ENCODE results near the gene ACR.

The ACR gene

DNA sequence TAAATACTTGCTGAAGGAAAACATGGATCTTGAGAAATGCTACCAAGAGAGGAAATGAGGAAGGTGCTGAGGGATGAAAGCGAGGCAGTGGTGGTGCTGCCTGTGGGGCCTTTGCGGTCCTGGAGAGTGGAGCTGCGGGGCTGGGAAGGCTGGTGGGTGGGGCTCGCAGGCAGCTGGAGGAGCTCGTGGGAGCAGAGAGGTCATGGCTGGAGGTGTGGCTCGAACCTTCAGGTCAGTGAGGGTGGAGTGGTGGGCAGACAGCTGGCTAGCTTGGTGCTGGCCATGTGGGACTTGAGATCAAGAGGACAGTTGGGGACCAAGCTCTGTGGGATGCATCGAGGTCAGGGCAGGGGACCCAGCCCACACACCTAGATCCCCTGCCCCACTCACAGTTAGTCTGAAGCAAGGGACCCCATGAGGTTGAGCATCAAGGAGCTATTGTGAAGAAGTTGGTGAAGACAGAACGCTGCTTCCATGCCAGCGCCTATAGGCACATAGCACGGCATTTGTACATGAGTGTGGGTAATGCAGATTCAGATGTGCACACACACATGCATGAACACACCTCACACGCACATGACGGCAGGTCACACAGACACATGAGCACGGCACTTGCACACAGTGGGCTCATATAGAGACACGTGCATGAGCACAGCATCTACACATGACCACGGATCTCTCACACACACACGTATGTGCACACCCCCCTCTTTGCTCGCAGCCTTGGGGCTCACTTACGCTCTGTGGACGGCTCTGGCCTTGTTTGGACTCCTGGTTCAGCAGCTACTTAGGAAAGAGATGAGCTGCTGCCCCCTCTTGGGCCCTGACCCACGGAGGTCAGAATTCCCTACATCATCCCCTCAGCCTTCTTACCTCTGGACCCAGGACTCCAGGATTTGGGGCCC lies 34.9 kb upstream of the ACR start:
- DNase-seq, result no peak

DNA sequence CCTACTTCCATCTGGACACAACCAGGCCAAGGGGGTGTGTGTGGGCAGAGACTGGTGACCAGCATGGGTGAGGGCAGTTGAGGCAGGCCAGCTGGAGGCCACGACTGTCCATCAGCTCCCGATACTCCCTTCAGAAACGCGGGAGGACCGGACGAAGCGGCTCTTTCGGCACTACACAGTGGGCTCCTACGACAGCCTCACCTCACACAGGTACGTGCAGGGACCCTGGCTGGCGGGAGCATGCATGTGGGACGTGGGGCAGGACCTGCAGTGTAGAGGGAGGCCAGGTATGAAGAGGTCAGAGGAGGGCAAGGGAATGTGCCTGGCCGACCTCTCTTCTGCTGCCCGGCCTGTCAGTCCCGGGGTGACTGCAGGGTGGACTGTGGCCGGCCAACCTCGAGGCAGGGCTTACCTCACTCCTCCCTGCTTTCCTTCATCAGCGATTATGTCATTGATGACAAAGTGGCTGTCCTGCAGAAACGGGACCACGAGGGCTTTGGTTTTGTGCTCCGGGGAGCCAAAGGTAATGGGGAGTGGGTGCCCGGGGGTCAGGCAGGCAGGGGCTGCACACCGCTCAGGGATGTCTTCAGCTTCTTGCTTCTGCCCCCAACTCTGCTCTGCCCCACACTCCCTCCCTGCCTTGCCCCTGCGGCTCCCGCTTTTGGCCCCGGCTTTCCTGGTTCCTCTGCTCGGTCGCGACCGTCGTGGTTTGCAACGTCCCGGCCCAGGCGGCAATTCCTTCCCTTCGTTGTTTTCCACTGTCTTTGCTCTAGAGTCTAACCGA lies 34.1 kb upstream of the ACR start:
- no peak for DNase-seq

DNA sequence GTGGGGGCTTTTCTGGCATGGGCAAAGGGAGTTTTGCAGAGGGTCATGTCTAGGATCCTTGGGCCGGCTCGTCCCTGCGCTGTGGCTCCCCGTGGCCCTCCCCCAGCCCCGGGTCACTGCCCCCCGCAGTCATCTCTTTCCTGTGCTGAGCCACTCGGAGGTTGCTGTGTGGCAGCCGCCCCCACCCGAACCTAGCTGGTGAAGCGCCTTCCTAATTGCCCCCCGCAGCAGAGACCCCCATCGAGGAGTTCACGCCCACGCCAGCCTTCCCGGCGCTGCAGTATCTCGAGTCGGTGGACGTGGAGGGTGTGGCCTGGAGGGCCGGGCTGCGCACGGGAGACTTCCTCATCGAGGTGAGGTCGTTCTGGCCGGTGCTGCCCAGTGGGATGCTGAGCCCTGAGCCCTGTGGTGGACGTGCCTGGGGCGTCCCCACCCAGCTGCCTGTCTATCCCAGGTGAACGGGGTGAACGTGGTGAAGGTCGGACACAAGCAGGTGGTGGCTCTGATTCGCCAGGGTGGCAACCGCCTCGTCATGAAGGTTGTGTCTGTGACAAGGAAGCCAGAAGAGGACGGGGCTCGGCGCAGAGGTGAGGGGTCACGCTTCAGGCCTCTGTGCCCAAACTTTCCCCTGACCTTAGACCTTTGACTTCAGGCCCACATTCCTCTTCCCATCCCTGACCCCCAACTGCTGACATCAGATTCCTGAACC lies 33.3 kb upstream of the ACR start:
- DNase-seq, result no peak

DNA sequence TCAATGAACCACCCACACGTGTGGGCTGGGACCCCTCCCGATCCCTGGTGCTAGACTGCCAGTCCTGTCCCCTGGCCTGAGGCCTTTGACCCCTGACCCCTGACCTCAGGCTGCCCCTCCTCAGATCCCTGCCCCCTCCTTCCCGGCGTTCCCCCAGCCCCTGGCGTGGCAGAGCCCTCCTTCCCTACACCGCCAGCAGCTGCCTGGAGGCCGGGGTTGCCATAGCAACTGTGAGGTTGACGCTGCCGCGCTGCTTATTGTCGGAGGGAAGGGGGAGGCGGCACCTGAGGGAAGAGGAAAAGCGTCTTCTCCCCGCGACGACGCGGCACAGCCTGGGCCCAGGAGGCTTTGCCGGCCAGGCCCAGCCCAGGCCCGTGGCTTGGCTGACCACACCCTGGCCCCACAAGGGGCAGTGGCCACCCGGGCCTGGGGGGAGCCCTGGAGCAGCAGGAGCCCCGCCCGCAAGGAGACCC lies 32.7 kb upstream of the ACR start:
- peak; percentile 62 to 90 for DNase-seq

DNA sequence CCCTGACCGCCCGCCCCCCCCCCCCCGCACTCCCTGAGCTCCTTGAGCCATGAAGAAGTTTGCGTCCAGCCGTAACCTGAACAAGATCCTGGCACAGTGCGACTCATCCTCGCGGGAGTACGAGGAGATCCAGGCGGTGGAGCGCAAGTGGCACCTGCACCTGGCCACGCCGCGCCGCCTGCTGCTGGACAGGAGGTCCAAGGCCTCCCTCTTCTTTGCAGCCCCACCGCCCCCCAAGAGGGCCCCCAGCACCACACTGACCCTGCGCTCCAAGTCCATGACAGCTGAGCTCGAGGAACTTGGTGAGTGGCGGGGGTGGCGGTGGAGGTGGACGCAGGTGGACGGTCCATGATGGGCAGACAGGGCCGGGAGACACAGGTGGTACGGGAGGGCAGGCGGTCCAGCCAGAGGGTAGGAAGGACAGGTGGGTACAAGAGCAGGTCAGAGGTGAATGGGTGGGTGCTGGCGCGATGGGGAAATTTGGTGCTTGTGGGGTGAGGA lies 32.1 kb upstream of the ACR start:
- DNase-seq, result no peak

DNA sequence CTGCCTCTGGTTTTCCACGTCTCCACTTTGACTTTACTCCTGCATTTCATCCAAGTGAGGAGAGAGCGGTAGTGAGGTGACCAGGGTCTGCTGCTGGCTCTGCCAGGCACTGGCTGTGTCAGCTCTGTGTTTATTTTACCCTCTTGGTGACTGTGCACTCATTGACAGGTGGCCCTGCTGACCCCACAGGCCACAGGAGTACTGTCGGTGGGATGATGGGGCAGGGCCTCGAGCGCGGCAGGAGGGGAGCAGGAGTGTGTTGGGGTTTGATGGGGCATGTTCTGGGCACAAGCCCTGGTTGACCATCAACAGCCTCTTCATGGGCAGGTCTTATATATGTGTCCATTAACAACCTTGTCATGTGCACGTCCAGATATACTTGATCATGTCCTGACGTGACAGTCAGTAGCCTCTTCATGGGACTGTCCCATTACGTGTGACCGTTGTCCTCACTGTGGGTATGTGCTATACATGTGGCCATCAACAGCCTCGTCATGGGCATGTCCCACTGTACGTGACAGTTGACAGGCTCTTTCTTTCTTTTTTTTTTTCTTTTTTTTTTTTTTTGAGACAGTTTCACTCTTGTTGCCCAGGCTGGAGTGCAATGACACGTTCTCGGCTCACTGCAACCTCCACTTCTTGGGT lies 31.4 kb upstream of the ACR start:
- DNase-seq, result no peak

DNA sequence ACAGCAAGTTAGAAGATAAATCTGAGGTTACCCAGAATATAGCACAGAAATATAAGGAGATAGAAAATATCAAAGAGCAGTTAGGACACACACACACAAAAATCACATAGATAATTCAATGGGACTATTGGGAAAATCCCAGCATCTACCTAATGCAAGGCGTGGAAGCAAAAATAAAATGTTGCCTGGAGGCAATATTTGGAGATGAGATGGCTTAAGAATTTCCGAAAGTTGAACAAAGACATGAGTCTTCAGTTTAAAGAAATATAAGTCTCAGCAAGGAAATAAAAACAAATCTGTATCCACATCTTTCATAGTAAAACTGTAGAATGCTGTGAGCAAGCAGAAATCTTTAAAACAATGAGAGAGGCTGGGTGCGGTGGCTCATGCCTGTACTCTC lies 29.5 kb upstream of the ACR start:
- no peak for DNase-seq

DNA sequence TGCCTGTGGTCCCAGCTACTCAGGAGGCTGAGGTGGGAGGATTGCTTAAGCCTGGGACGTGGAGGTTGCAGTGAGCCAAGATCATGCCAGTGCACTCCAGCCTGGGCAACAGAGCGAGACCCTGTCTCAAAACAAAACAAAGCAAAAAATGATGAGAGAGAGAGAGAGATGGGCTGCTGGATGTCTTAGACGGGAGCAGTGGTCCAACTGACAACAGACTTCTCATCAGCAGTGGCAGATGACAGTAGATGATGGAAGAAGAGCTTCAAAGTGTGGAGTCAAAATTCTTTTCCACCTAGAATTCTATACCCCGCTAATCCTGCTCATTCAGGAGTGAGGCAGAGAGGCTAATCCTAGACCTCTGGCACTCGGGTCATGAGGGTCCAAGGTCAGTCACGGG lies 29.0 kb upstream of the ACR start:
- DNase-seq, result no peak

DNA sequence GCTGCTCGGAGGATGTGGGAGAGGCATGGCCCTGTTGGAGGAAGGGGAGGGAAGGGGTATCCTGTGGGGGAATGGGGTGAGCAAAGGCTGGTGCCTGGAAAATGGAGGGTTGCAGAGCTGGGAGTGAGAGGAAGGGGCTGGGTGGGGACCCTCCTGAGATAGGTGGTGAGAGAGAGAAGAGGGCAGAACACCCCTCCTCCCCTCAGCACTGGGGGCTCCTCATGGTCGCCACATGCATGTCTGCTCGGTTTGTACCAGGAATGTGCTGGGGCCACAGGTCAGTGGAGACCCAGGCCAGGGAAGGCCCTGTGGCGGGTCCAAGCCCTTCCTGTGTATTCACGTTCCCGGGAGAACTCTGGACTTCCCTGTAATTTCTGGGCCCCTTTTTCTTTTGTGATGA lies 27.8 kb upstream of the ACR start:
- no peak for DNase-seq

DNA sequence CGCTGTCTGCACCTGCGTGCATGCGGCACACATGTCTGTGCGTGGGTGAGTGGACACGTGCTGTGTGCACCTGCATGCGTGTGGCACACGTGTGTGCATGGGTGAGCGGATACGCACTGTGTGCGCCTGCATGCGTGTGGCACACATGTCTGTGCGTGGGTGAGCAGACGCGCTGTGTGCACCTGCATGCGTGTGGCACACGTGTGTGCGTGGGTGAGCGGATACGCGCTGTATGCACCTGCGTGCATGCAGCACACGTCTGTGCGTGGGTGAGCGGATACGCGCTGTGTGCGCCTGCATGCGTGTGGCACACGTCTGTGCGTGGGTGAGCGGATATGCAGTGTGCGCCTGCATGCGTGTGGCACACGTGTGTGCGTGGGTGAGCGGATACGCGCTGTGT lies 27.1 kb upstream of the ACR start:
- no peak for DNase-seq

DNA sequence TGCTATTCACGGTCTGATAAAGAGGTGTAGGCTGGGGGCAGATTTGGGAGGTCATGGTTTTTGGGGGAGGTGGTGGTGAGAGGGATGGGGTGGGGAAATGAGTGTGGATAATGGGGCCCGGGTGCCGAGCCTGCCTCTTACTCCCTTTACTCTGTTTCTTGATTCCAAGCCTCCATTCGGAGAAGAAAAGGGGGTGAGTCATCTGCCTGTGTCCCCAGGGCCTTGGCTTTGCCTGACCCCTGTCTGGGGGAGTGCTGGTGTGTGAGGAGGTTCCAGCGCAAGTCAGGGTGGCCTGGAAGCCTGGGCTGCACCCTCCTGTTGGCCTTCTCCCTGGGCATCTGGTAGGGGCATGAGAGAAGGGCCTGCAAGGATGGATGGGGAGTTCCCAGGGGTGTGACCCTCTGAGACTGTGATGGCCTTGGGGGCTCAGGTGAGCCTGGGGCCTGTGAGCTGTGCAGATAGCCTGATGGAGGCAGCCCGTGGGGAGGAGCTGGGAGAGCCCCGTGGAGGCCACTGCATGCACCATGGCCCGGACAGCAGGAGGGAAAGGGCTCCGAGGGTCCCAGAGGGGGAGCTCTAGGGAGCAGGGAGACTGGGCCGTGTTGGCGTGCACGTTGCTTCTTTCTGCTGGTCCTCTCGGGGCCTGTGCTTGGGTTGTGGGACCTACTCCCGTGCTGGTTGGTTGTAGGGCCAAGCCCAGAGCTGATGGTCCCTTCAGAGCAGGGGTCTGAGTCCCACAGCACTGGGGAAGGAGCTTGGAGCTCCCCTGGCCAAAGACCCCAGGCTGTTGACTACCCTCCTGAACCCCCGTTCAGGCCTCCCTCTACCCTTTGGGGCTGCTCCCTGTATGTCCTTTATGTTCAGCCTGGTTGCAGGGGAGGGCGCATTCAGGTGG lies 26.3 kb upstream of the ACR start:
- no peak for DNase-seq

DNA sequence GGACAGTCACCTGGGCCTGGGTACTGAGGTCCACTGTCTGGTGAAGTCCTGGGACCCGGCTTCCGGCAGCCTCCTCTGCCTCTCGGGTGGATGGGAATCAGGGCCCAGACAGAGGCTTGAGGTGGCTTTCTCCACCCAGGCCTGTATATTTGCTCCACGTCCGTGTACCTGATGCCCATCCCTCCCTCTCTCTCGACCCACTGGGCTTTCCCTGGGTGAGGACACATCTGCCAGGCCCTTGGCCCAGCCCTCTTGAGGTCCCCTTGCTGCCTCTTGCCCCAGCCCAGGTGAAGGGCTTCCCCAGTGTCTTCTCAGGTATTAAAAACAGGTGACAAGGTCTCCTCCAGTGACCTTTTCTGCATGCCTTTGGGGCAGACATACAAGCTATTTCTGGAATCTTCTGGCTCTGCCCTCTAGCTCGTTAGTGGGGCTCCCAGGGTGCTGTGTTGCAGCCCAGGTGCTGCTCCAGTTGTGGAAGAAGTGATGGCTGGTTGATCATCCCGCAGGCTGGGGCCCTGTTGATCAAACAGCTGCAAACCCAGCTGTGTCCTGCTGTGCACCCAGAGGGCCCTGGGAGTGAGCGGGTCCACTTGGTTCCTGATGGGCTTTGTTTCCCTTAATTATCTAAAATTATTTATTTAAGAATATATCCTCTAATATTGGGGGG lies 25.5 kb upstream of the ACR start:
- no peak for DNase-seq

DNA sequence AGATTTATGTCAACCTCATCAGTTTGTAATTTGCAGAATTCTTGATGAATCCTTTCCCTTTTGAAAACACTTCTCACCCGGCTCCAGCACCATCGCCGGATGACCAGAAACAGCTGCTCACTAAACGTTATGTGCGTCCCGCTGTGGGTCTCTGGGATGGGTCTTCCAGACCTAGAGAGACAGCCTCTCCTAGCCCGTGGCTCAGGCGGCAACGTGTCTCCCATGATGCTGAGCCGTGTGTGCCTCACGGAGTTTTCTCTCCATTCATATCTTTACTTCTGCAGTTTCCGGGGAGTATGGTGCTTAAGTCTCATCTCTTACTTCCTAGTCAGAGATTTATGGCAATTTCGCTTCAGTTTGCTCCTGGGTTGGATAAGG lies 25.0 kb upstream of the ACR start:
- DNase-seq, result no peak

DNA sequence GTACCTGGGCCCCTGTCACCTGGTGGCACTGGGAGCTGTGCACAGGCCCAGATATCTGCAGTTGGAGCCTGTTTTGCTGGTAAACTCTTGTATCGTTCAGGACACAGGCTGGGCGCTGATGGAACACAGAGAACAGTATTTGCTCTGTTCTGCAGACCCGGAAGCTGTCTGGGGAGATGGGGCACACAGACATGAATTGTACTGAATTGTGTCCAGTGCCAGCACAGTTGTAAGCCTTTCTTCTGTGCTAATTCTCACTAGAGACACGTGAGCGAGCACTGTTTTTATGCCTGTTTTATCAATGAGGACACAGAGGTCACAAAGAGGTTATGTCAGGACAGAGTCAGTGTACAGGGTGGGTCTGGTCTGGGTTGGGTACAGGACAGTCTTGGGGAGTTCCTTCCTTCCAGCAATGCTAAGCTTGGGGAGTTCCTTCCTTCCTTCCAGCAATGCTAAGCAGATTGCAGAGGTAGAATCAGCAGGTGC lies 24.4 kb upstream of the ACR start:
- DNase-seq, result peak in 1 of 2 experiments; percentile 30

DNA sequence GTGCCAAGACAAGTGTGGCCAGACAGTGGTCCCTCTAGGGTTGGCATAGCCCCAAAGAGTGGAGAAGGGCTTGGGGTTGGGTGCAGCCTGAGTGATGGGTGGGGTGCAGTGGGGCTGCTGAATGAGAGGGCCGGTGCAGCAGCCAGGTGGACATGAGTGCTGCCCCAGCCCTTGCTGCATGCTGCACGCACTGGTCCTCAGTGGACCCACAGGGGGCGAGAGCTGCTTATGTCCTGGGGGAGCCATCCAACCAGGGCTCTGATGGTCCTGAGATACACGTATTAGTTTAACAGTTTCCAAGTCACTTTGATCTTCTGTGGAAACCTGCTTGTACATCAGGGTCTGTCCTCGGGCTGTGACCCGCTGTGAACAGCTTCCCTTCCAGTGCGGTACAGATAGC lies 23.9 kb upstream of the ACR start:
- no peak for DNase-seq

DNA sequence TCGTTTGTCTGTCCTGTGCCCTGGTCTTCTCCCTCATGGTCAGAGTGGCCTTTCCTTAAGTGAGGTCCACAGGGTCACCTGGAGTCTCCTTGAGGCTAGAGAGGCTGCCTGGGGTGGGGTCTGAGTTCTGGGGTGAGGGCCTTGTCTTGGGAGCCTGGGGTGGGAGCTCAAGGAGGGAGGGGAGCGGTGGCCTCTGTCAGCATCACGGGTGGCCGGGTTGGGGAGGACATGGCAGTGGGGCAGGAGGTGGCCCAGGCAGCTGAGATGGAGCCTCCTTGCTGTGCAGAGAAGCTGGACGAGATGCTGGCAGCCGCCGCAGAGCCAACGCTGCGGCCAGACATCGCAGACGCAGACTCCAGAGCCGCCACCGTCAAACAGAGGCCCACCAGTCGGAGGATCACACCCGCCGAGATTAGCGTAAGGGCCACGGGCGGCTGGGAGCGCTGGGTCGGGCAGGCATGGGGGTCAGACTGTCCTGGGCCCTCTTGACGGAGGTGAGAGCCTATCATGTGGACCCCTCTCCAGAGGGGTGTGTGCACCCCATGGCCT lies 23.3 kb upstream of the ACR start:
- DNase-seq, result no peak

DNA sequence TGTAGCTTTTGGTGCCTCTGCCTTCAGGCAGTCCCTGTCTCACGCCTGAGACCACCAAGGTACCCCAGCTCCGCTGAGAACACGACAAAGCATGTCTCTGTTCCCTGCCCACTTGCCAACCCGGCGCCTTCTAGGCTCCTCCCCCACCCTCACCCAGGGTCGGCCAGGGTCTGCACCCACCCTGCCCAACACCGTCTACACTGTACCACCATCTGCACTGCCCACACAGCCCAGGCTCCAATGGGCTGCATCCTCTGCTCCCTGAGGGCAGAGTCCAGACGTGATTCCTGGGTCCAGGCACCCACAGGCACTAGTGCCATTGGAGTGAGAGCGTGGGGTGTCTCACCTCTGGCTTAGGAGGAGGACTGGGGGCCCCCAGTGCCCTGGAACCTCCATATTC lies 22.8 kb upstream of the ACR start:
- no peak for DNase-seq

DNA sequence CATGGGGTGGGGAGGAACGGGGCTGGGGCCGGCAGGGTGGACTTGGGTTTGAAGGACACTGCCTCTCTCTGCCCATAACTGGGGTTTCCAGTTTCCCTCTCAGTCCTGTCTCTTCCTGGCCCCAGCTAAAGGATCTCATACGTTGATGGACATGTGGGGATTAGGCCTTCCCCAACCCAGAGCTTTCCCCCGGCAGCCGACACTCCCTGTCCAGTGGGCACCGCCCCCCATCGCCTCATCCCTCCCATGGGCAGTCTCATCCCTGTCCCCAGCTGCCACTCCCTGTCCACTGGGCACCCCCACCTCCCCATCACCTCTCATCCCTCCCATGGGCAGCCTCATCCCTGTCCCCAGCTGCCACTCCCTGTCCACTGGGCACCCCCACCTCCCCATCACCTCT lies 22.2 kb upstream of the ACR start:
- no peak for DNase-seq

DNA sequence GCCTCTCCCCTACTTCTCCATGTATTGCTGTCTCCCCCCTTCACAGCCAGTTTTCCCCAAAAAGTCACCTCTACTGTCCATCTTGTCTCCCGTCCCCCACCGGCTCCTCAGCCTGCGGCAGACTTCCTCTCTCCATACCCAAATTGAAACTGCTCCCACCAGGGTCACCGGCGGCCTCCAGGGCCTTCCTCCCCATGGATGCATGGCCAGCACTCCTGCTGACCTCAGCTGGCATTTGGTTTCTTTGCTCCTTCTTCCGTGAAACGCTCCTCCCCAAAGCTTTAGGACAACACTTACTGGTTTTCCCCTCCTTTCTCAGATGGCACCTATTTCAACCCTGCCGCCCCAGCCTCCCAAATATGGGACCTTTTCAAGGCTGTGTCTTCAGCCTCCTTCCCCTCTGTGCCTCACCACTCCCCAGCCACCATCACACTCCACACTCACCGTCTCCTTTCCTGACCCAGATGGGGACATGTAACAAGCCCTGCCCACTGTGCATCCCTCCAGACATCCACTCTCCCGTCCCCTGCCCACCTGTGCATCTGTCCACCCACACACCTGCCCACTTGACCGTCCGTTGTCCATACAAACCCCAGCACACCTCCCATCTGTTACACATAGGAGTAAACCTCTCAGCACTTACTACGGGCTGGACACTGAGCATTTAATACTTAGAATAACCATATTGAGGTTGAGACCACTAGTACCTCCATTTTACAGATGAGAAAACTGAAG lies 21.5 kb upstream of the ACR start:
- no peak for DNase-seq

Measured in NCI-H526 (cell line).